ENCODE measurements around the gene DLG2. TPM values are rescaled to one million over a fixed set of nuclear protein-coding genes. Genes with fewer than 3 reads are reported as not detected.
"Not testable (repeated sequence)": the region's sequence is repeated elsewhere in the genome, so short reads cannot be mapped to it uniquely, and the experiment has no call there.

DLG2 gene
- total RNA-seq, 3 donors from 2014 or later: 4.3 to 12.3 (median 6.9) TPM

DNA sequence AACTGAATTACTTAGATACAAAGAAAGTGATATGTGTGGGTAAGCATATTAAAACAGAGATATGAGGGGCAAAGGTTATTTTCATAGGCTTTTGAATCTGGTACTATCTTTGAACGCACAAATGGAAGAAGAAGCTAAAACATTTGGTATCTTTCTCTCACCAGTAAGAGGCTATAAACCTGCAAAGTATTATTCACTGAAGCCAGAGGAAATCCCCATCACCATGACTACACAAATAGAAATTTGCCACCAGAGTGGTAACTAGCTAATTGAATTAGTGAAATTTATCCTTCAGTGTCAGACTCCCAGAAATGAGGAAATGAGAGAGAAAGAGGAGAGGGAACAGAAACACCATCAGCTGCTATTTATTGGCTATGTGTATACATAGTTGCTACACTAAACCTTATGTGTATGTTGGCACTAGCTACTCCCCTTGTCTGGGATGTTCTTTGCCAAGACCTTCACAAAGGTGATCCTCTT lies 503.4 kb downstream of the DLG2 start:
- Histone ChIP-seq H3K36me3 (no peaks in the 10 kb centered on the region), H3K4me1 (no peaks in the 10 kb centered on the region), H3K27me3 (no peaks in the 10 kb centered on the region), H3K4me3 (no peak overlapping the region), H3K9me3 (no peaks in the 10 kb centered on the region), H3K27ac (no peak overlapping the region)
- TF ChIP-seq, protein P1, sequence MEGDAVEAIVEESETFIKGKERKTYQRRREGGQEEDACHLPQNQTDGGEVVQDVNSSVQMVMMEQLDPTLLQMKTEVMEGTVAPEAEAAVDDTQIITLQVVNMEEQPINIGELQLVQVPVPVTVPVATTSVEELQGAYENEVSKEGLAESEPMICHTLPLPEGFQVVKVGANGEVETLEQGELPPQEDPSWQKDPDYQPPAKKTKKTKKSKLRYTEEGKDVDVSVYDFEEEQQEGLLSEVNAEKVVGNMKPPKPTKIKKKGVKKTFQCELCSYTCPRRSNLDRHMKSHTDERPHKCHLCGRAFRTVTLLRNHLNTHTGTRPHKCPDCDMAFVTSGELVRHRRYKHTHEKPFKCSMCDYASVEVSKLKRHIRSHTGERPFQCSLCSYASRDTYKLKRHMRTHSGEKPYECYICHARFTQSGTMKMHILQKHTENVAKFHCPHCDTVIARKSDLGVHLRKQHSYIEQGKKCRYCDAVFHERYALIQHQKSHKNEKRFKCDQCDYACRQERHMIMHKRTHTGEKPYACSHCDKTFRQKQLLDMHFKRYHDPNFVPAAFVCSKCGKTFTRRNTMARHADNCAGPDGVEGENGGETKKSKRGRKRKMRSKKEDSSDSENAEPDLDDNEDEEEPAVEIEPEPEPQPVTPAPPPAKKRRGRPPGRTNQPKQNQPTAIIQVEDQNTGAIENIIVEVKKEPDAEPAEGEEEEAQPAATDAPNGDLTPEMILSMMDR (IDR thresholded peaks at IDR 0.05): no peak
- no peak for TF ChIP-seq POLR2AphosphoS5 (IDR thresholded peaks at IDR 0.05)
- TF ChIP-seq POLR2A (IDR thresholded peaks at IDR 0.05): no peak
- no peak for DNase-seq (ENCODE audit: low spot score in 2 of 2)
- intact Hi-C loops (cut with DNase I; ENCODE audit: low total_unique reads): no loop called here

DNA sequence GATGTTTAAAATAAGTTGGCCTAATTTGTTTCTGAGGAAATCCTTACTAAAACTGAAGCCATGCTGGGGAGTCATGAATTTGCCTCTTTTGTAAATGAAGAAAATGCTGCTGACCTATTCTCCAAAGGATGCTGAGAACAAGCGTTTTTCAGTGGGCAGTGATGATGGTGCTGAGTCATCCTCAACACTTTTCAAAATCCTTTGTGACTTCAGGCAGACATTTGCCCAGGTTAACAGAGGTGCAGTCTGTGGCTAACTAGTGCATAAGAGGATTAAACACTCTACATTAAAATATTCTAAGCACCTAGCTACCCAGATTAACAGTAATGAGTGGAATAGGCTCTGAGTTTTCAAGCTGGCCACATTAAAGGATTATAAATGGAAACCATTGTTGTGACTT lies 509.0 kb downstream of the DLG2 start:
- Histone ChIP-seq H3K27ac (no peak overlapping the region), H3K27me3 (no peaks in the 10 kb centered on the region), H3K4me1 (no peaks in the 10 kb centered on the region), H3K36me3 (no peaks in the 10 kb centered on the region), H3K9me3 (no peaks in the 10 kb centered on the region), H3K4me3 (no peak overlapping the region)
- intact Hi-C loops (cut with DNase I; ENCODE audit: low total_unique reads): no loop called here
- no peak for TF ChIP-seq POLR2AphosphoS5 (IDR thresholded peaks at IDR 0.05)
- no peak for DNase-seq (ENCODE audit: low spot score in 2 of 2)

DNA sequence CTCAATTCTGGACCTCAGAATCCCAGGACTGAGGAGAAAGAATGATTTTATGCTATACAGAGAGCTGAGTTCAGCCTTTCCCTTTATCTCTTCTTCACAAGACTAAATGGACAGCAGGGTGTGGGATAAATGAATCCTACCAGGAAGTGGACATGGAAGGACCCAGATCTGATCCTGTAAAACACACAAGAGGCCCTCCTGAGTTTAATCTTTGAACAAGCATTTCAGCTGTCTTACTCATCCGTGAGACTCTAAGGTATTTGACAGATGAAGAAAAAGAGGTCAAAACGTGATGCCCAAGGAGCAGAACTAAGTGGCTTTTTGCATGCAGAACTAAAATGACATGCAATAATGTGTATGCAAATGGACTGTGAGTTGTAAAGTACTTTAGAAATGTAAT lies 511.3 kb downstream of the DLG2 start:
- intact Hi-C loops (cut with DNase I; ENCODE audit: low total_unique reads): no loop called here
- Histone ChIP-seq H3K4me3 (no peak overlapping the region), H3K27me3 (no peaks in the 10 kb centered on the region), H3K36me3 (no peaks in the 10 kb centered on the region), H3K27ac (no peak overlapping the region), H3K9me3 (no peaks in the 10 kb centered on the region), H3K4me1 (no peaks in the 10 kb centered on the region)
- no peak for TF ChIP-seq POLR2AphosphoS5 (IDR thresholded peaks at IDR 0.05)
- TF ChIP-seq, protein P1 (IDR thresholded peaks at IDR 0.05): no peak
- no peak for DNase-seq (ENCODE audit: low spot score in 2 of 2)

DNA sequence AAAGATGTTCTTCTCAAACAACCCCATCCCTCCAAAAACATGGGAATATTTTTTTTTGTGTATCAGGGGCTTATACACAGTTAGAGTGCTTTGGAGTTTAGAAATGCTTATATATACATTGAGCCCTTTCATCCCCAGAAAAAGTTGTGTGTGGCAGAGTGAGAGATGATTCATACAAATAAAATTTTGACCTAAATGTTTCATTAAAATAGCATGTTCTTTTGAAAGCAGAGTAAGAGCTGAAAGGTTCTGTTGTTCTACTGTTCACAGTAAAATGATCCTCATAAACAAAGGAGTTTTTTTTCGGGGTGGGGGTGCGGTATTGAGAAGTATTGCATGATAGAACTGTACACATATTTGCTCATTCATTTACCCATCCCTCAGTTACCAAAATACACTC lies 512.4 kb downstream of the DLG2 start:
- Histone ChIP-seq H3K4me3 (no peak overlapping the region), H3K4me1 (no peaks in the 10 kb centered on the region), H3K9me3 (no peaks in the 10 kb centered on the region), H3K27ac (no peak overlapping the region), H3K36me3 (no peaks in the 10 kb centered on the region), H3K27me3 (no peaks in the 10 kb centered on the region)
- intact Hi-C loops (cut with DNase I; ENCODE audit: low total_unique reads): no loop called here
- no peak for DNase-seq (ENCODE audit: low spot score in 2 of 2)
- TF ChIP-seq POLR2AphosphoS5 (IDR thresholded peaks at IDR 0.05) (no peak), POLR2A (IDR thresholded peaks at IDR 0.05) (no peak)
- TF ChIP-seq, protein P1 (IDR thresholded peaks at IDR 0.05): no peak

DNA sequence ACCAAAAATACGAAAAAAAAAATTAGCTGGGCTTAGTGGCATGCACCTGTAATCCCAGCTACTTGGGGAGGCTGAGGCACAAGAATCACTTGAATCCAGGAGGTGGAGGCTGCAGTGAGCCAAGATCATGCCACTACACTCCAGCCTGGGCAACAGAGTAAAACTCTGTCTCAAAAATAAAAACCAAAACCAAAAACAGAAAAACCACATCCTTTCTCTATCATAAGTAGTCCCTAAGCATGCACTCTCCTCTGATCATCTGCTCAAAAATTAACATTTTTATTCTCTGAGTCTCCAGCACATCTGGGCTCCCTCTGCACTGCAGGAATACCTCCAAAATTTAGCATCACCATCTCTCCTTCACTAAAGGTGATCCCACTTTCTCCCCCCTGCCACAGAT lies 516.9 kb downstream of the DLG2 start:
- intact Hi-C loops (cut with DNase I; ENCODE audit: low total_unique reads); H3K36me3 ChIP-seq; DNase-seq (ENCODE audit: low spot score in 2 of 2); H3K4me1 ChIP-seq; H3K27ac ChIP-seq; H3K4me3 ChIP-seq; H3K9me3 ChIP-seq; H3K27me3 ChIP-seq: not testable (repeated sequence)

DNA sequence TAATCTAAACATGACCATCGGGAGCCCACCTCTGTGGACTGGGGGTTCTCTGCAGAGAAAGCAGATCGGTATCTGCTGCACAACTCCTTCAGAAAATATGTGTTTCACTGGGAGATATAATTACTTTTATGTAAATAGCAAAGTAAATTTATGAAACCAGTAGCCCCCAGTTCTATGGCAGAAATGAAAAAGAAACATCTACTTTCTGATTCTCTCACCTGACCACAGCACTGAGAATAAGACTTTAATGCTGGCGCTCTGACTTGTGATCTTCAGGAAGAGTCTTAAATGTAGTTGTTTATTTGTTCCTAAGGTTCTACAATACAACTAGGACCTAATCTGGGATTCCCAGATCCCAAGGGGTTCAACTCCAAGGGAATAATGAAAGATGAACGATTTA lies 518.0 kb downstream of the DLG2 start:
- intact Hi-C loops (cut with DNase I; ENCODE audit: low total_unique reads): no loop called here
- TF ChIP-seq POLR2AphosphoS5 (IDR thresholded peaks at IDR 0.05) (no peak), POLR2A (IDR thresholded peaks at IDR 0.05) (no peak)
- TF ChIP-seq, protein P1 (IDR thresholded peaks at IDR 0.05): no peak
- Histone ChIP-seq H3K4me1 (no peaks in the 10 kb centered on the region), H3K36me3 (no peaks in the 10 kb centered on the region), H3K9me3 (no peaks in the 10 kb centered on the region), H3K4me3 (no peak overlapping the region), H3K27me3 (no peaks in the 10 kb centered on the region), H3K27ac (no peak overlapping the region)
- DNase-seq (ENCODE audit: low spot score in 2 of 2): no peak
